A549 (cell line): ENCODE measurements around the gene LDB1. TPM values are rescaled to one million over a fixed set of nuclear protein-coding genes. Genes with fewer than 3 reads are reported as not detected.

Experiments used
- ATAC-seq, 2 experiments: fragments of 200-7000 bp in 1 of 2; fragments of >200 bp in 1 of 2; cut with Nextera tagmentation in 1 of 2; cut with Tn5 transposase in 1 of 2; 3 replicates each; pipeline versions ENCODE4 v1.8.0 to v1.9.1; 2018 to 2020; ENCODE audit warnings: mild to moderate bottlenecking in 1 of 2, moderate library complexity in 1 of 2
- CTCF ChIA-PET: fragments of 300-600 bp; sonication (Branson Sonifier 250); formaldehyde crosslinking; extraction: SDS; loops from one replicate; lab custom pipeline; 2021; ENCODE audit warnings: antibody characterized with exemption, inconsistent platforms; lab: Yijun Ruan, JAX
- POLR2A ChIA-PET: fragments of 350-600 bp; formaldehyde crosslinking; extraction: SDS; loops from one replicate; lab custom pipeline; 2021; ENCODE audit warnings: antibody characterized with exemption, inconsistent platforms; lab: Yijun Ruan, JAX
- DNase-seq, 2 experiments: peaks; one replicate each; pipeline versions ENCODE4 v3.0.0 to v3.0.0-alpha.2; 2011 to 2016; ENCODE audit warnings: low read depth in 1 of 2, low spot score in 1 of 2
- FAIRE-seq: peaks from 2 replicates; lab custom pipeline; 2011; peaks lifted over from hg19 to GRCh38; lab: Jason Lieb, UNC
- H3K27ac ChIP-seq, 2 experiments: fragments of >200 bp; sonication (Bioruptor Twin); formaldehyde crosslinking; 3 replicates each; pipeline ENCODE4 v1.5.1; 2016 to 2017
- H3K4me1 ChIP-seq: fragments of >200 bp; sonication (Bioruptor Twin); formaldehyde crosslinking; 3 replicates; pipeline ENCODE4 v1.6.1; 2016
- H3K4me2 ChIP-seq: fragments of >200 bp; sonication (Bioruptor Twin); formaldehyde crosslinking; 3 replicates; pipeline ENCODE4 v1.6.1; 2016
- H3K4me3 ChIP-seq: fragments of >200 bp; sonication (Bioruptor Twin); formaldehyde crosslinking; 3 replicates; pipeline ENCODE4 v1.5.1; 2016
- H3K9me3 ChIP-seq: fragments of >200 bp; sonication (Bioruptor Twin); formaldehyde crosslinking; 3 replicates; pipeline ENCODE4 v1.6.1; 2016
- CBX2 ChIP-seq: fragments of 200-600 bp; sonication (generic); IDR thresholded peaks from 2 replicates; pipeline ENCODE4 v1.6.1; 2016; ENCODE audit warnings: low read depth, mild to moderate bottlenecking, borderline replicate concordance
- CEBPB ChIP-seq, 2 experiments: fragments of >200 bp in 1 of 2; sonication (Bioruptor Twin) in 1 of 2; formaldehyde crosslinking in 1 of 2; IDR thresholded peaks; 2 replicates each; pipeline ENCODE4 v1.6.1; 2012 to 2016
- CHD2 ChIP-seq: fragments of 150-350 bp; IDR thresholded peaks from 2 replicates; pipeline ENCODE4 v1.6.1; 2014; ENCODE audit warnings: low read length; ENCODE audit not compliant: partially characterized antibody
- ELK1 ChIP-seq: fragments of 150-350 bp; IDR thresholded peaks from 2 replicates; pipeline ENCODE4 v1.6.1; 2014; ENCODE audit warnings: low read depth, mild to moderate bottlenecking, low read length
- HDAC2 ChIP-seq: fragments of 200-600 bp; sonication (generic); IDR thresholded peaks from 2 replicates; pipeline ENCODE4 v1.6.1; 2016
- HOXB5 ChIP-seq: fragments of 250-450 bp; sonication (Bioruptor Pico); IDR thresholded peaks from 2 replicates; pipeline ENCODE4 v1.5.0; 2020; ENCODE audit warnings: mild to moderate bottlenecking, moderate library complexity
- JUN ChIP-seq, 2 experiments: fragments of >200 bp; sonication (Bioruptor Twin); formaldehyde crosslinking; IDR thresholded peaks; 2 replicates in 1 of 2; 3 replicates in 1 of 2; pipeline ENCODE4 v1.6.1; 2016 to 2017
- MAFK ChIP-seq: fragments of 450-650 bp; IDR thresholded peaks from 2 replicates; pipeline ENCODE4 v1.6.1; 2014; ENCODE audit not compliant: partially characterized antibody
- MAX ChIP-seq: IDR thresholded peaks from 2 replicates; pipeline ENCODE4 v1.6.1; 2012
- NR3C1 ChIP-seq: fragments of >200 bp; sonication (Bioruptor Twin); formaldehyde crosslinking; IDR thresholded peaks from 3 replicates; pipeline ENCODE4 v1.6.1; 2017
- POLR2A ChIP-seq: IDR thresholded peaks from 2 replicates; pipeline ENCODE4 v1.6.1; 2012; ENCODE audit warnings: mild to moderate bottlenecking, low read length
- POLR2AphosphoS2 ChIP-seq: conservative IDR thresholded peaks from 2 replicates; pipeline ENCODE4 v1.6.1; 2012; ENCODE audit warnings: low read length, improper control_type of control experiment, inconsistent platforms
- RCOR1 ChIP-seq: fragments of 150-350 bp; IDR thresholded peaks from 2 replicates; pipeline ENCODE4 v1.6.1; 2014; ENCODE audit warnings: antibody characterized with exemption, low read length, low read depth
- REST ChIP-seq: fragments of 200-600 bp; sonication (generic); IDR thresholded peaks from 2 replicates; pipeline ENCODE4 v1.6.1; 2016; ENCODE audit warnings: antibody characterized with exemption, mild to moderate bottlenecking, moderate library complexity
- RFX5 ChIP-seq: fragments of 450-650 bp; IDR thresholded peaks from 2 replicates; pipeline ENCODE4 v1.7.1; 2014; ENCODE audit warnings: antibody characterized with exemption, mild to moderate bottlenecking, moderate library complexity
- TP53 ChIP-seq: fragments of 250-450 bp; sonication (Bioruptor Pico); IDR thresholded peaks from 2 replicates; pipeline ENCODE4 v1.5.0; 2021; ENCODE audit warnings: mild to moderate bottlenecking, moderate library complexity
- ZC3H11A ChIP-seq: fragments of 450-650 bp; IDR thresholded peaks from 2 replicates; pipeline ENCODE4 v1.6.1; 2014; ENCODE audit warnings: antibody characterized with exemption, mild to moderate bottlenecking
- WGBS: methylation state at CpG from one replicate; pipeline ENCODE4 v1.1.6; 2017; ENCODE audit errors: missing lambda C conversion rate; 5-methylcytosine and 5-hydroxymethylcytosine counted together
- polyA plus RNA-seq, 4 experiments: library from polyadenylated mRNA; depleted of rRNA in 3 of 4; stranded (reverse); fragments of >200 nt; fragmentation: RNase III in 1 of 4; extraction: RNeasy Plus Mini Kit Qiagen cat#74134 plus additional on column Dnase treatment in 1 of 4; gene quantifications; 2 replicates in 3 of 4; 3 replicates in 1 of 4; pipeline ENCODE4 v1.2.3, GENCODE V29; 2011 to 2017
- TF ChIP-seq, protein P1 (sequence below): fragments of >200 bp; sonication (Bioruptor Twin); formaldehyde crosslinking; IDR thresholded peaks from 2 replicates; pipeline ENCODE4 v1.6.1; 2016
- TF ChIP-seq, protein P2 (sequence below): fragments of 450-650 bp; IDR thresholded peaks from 2 replicates; pipeline ENCODE4 v1.6.1; 2014; ENCODE audit warnings: antibody characterized with exemption
- TF ChIP-seq, protein P3 (sequence below): IDR thresholded peaks from 2 replicates; pipeline ENCODE4 v1.6.1; 2012

Gene LDB1
- polyA plus RNA-seq, 2 of the 4 experiments (the other 2 are of a cell fraction), result 37.2 to 47.0 TPM

- no peak for FAIRE-seq
- no peaks in the 10 kb centered on the region for H3K9me3 ChIP-seq
- peak; percentile 70 to 84 for DNase-seq
- H3K27ac ChIP-seq, result peak overlapping the region; percentile 85 to 98
- ChIA-PET CTCF (interaction anchor here (0.9 to 3.5 kb wide), 4 partner anchors 9 to 50 kb away, joined by 4 to 15 read pairs (median 7); partner anchors contain the start of gene PPRC1), POLR2A (interaction anchor here (0.9 to 1.0 kb wide), 2 partner anchors 8 to 33 kb away, joined by 3 to 4 read pairs; partner anchors contain the start of gene NOLC1)
- peak overlapping the region; percentile 97 for H3K4me3 ChIP-seq
- peaks cover 57% of the 10 kb centered on the region for H3K4me1 ChIP-seq
- H3K4me2 ChIP-seq, result peak overlapping the region; percentile 97
- 6% methylated on average over 9 of the region's 22 CpGs for WGBS
- TF ChIP-seq CHD2 (no peak), RFX5 (peak; percentile 41; the same call in 1 of the 2 replicates)
- peak; percentile 22 to 54; a peak in 4 of 6 replicates for ATAC-seq
Observed at GRCh38 chr10:102119417-102120141, 589 bp downstream of the LDB1 start.

DNA sequence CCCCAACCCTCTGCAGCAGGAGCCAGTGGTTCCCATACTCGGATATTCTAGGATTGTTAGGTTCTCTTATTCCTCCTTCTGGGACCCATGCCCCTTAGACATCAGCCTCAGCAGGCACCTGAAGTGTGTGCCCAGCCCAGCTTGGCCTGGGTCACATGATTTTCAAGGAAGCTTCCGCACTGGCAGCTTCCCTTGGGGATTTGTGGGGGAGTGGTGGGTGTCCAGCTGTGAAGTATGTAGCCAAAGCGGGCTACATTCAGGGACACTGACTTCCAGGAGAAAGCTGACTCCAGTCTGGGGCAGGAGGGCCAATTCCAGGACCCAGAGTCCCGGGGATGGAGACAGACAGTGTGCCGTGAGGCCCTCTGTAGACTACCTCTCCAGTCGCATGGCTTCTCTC is 1.3 kb downstream of the LDB1 start:
- H3K4me3 ChIP-seq, result peak overlapping the region; percentile 97
- no peaks in the 10 kb centered on the region for H3K9me3 ChIP-seq
- ATAC-seq (no peak; a peak in 1 of 6 replicates), FAIRE-seq (no peak), DNase-seq (no peak)
- WGBS, result 38% methylated on average over 6 of the region's 6 CpGs
- peak overlapping the region; percentile 85 to 98 for H3K27ac ChIP-seq
- no peak for TF ChIP-seq MAFK
- TF ChIP-seq POLR2AphosphoS2, result no peak
- TF ChIP-seq ZC3H11A, result no peak
- TF ChIP-seq HDAC2, result no peak
- H3K4me1 ChIP-seq, result peaks cover 57% of the 10 kb centered on the region
- POLR2A ChIA-PET, result interaction anchor here (0.9 to 1.0 kb wide), 2 partner anchors 9 to 33 kb away, joined by 3 to 4 read pairs; partner anchors contain the start of gene NOLC1
- peak overlapping the region; percentile 97 for H3K4me2 ChIP-seq
- CTCF ChIA-PET, result interaction anchor here (0.6 to 3.5 kb wide), 5 partner anchors 9 to 51 kb away, joined by 4 to 15 read pairs (median 7); partner anchors contain the start of gene PPRC1

DNA sequence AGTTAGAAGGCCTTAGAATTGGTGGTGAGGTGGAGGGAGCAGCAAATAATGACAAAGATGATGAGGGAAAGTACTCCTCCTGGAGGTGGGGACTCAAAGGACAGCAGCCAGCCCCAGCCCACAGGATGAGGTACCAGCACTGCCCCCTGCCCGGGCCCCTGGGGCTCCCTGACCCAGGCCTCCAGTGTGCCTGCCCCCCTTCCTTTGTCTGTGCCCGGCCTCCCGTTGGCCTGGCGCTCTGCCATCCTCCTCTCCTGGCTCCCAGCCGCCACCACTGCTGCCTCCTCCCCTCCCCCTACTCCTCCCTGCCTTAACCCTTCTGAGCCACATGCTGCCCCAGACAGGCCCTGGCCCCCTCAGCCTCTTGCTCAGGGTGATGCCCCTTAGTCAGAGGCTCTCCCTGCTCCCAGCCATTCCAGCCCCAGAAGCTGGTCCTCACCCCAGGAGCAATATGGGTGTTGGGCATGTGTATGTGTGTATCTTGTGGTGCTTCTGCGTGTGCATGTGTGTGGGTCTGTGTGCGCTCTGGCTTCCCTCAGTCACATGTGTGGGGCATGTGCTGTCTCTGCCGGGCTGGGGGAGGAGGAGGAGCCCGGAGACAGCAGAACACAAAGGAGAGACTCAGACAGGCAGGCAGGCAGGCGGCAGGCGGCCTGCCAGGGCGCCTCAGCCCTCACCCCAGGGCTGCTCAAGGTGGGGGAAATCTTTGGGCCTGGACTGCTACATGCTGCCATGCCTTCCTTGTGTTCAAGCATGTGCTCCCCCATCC is 2.6 kb downstream of the LDB1 start:
- WGBS, result 37% methylated on average over 12 of the region's 12 CpGs
- TF ChIP-seq MAX, result peak; percentile 35; the same call in 1 of the 2 replicates
- TF ChIP-seq MAFK, result no peak
- ATAC-seq (peak; percentile 1; a peak in 2 of 6 replicates), FAIRE-seq (no peak), DNase-seq (peak in 1 of 2 experiments; percentile 53)
- POLR2A ChIA-PET, result no interaction called here
- Histone ChIP-seq H3K4me3 (no peak overlapping the region), H3K4me1 (peaks cover 70% of the 10 kb centered on the region), H3K9me3 (no peaks in the 10 kb centered on the region), H3K27ac (peak overlapping the region; percentile 85 to 98), H3K4me2 (peak overlapping the region; percentile 97)
- CTCF ChIA-PET, result interaction anchor here (0.9 to 8.7 kb wide), 7 partner anchors 10 to 282 kb away, joined by 3 to 55 read pairs (median 5); no protein-coding TSS in a partner anchor

DNA sequence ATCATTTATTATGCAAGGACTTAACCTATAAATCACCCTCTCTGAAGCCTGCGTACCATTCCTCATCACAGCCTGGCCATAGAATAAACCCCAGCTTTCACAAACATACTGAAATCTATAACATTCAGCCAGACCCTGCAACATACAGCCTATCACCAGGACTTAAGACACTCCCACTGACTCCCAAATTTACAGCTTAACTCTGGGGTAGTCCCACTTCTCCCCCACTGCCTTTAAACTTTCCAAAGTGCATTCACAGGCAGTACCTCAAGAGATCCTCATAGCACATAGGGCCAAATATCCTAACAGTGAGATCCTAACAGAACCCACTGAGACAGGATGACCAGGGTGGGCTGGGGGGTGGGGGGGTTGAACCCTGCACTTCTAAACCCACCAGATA is 3.5 kb downstream of the LDB1 start:
- peak overlapping the region; percentile 85 to 98 for H3K27ac ChIP-seq
- H3K4me3 ChIP-seq, result no peak overlapping the region
- FAIRE-seq, result no peak
- POLR2A ChIA-PET, result interaction anchor here (0.6 kb wide), 1 partner anchor 37 kb away, joined by 4 read pairs; no protein-coding TSS in a partner anchor
- no peaks in the 10 kb centered on the region for H3K9me3 ChIP-seq
- peak overlapping the region; percentile 97 for H3K4me2 ChIP-seq
- WGBS, result 92% methylated on average over 1 of the region's 1 CpG
- ATAC-seq, result no peak
- DNase-seq, result no peak
- peaks cover 73% of the 10 kb centered on the region for H3K4me1 ChIP-seq
- CTCF ChIA-PET, result interaction anchor here (0.9 to 8.7 kb wide), 6 partner anchors 11 to 282 kb away, joined by 3 to 55 read pairs (median 5); no protein-coding TSS in a partner anchor
- TF ChIP-seq POLR2A, result no peak
- TF ChIP-seq, protein P1, sequence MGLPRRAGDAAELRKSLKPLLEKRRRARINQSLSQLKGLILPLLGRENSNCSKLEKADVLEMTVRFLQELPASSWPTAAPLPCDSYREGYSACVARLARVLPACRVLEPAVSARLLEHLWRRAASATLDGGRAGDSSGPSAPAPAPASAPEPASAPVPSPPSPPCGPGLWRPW, result no peak
- no peak for TF ChIP-seq RFX5
- TF ChIP-seq JUN (IDR thresholded peaks at IDR 0.05), result no peak
- TF ChIP-seq POLR2AphosphoS2, result no peak
- TF ChIP-seq HOXB5 (CRISPR knock-in tag), result no peak
- TF ChIP-seq NR3C1, result no peak
- TF ChIP-seq, protein P2, sequence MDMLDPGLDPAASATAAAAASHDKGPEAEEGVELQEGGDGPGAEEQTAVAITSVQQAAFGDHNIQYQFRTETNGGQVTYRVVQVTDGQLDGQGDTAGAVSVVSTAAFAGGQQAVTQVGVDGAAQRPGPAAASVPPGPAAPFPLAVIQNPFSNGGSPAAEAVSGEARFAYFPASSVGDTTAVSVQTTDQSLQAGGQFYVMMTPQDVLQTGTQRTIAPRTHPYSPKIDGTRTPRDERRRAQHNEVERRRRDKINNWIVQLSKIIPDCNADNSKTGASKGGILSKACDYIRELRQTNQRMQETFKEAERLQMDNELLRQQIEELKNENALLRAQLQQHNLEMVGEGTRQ, result no peak
- no peak for TF ChIP-seq CEBPB (IDR thresholded peaks at IDR 0.05)
- no peak for TF ChIP-seq RCOR1
- no peak for TF ChIP-seq CBX2
- TF ChIP-seq, protein P3, sequence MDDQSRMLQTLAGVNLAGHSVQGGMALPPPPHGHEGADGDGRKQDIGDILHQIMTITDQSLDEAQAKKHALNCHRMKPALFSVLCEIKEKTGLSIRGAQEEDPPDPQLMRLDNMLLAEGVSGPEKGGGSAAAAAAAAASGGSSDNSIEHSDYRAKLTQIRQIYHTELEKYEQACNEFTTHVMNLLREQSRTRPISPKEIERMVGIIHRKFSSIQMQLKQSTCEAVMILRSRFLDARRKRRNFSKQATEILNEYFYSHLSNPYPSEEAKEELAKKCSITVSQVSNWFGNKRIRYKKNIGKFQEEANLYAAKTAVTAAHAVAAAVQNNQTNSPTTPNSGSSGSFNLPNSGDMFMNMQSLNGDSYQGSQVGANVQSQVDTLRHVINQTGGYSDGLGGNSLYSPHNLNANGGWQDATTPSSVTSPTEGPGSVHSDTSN, result no peak
- no peak for TF ChIP-seq ELK1
- TF ChIP-seq TP53 (CRISPR knock-in tag), result no peak
- no peak for TF ChIP-seq REST
